IPS DF 19.7 (cell line): ENCODE measurements around the gene UNC79.

Source experiments
- DNase-seq: peaks from one replicate; pipeline ENCODE4 v3.0.0-alpha.2; 2013; ENCODE audit warnings: low read depth, low spot score

Gene UNC79

DNA sequence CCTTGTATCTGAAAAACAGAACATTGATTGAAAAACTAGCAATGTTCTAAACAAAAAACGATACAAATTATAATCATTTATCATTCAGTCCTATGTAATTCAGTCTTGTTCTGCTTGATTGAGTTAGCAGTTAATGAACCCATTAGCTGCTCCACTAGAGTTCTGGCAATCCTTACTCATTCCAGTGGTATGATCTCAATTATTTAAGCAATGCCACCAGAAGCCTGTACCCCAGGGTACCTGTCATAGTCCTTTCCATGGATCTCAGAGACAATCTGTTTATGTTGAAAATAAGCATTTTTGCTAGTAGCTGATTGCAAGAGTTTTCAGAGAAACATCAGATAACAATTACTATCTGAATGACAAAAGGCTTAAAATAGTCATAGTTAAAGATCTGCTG lies 115.9 kb downstream of the UNC79 start:
- no peak for DNase-seq

DNA sequence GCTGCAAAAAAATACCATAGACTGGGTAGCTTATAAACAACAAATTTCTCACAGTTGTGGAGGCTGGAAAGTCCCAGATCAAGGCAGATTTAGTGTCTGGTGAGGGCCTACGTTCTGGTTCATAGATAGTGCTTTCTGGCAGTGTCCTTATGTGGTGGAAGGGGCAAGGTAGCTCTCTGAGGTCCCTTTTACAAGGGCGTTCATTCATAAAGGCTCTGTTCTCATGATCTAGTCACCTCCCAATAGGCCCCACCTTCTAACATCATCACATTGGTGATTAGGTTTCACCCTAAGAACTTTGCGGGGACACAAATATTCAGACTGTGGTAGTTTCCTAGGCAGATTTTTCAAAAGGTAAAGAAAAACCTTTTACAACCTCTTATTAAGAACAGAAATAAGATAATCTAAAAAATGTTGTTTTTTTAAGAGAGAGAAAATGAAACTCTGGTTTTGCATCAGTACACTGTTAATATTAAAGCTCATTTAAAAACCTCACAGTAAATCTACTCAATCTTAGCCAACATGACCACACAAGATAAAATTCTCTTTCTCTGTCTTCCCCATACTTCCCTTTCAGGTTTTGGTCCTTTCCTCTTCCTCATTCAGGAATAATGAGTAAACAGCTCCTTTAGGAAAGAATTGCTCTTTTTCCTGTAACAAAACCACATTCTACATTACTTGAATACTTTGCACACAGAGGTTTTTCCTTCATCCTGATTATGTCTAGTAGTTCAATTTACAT lies 117.5 kb downstream of the UNC79 start:
- DNase-seq: no peak

DNA sequence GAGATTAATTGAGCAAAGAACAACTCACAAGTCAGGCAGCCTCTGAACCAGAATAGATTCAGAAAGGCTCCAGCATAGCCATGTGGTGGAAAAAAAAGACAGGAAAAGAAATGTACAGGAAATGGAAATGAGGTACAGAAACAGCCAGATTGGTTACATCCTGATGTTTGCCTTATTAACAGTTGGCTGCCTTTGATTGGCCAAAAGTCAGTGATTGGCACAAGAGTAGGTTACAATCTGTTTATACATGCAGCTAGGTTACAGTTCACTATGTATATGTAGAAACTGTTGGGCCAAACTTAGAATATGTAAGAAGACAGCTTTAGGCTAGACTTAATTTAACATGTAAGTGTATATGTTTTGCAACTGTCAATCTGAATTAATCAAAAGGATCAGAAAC lies 118.9 kb downstream of the UNC79 start:
- no peak for DNase-seq

DNA sequence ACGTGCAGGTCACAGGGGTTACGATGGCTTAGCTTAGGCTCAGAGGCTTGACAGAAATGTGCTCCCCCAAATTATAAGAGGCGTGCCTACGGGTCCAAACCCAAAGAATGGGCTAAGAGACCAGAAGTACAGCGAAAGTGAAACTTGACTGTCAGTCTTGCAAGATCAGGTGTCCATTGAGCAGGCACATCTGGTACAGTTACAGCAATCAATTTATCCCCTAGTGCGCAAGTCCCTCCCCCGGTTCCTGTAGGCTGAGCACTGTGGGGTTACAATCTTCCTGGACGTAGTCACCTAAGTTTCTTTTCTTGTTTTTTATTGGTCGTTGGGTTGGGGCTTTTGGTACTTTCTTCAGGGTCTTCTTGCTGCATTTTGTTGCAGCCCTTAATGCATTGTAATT lies 134.2 kb downstream of the UNC79 start:
- DNase-seq: no peak

DNA sequence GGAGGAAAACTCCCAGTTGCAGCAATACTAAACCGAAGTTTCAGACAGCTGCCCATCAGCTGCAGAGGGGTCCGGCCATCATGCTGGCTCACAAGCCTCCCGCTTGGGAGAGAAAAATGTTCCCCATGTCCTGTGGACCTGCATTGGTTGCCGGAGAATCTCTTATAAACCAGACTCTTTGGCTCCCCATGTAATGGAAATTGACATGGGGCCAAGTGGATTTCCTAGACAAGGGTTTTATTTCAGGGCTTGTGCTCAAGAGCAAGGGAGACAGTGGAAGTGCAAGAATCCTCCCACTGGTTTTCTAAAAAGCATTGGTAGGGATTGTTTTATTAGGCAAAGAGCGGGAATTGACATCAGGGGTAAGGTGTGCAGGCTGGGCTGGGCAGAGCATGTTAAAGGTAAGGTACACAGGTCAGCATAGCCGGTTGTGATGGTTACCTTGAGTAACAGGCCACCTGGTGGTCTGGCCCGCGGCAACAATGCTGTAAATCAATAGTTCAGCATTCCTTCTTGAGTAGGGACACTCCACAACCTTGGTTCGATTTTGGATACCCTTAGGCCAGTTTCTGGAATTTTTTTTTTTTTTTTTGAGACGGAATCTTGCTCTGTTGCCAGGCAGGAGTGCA lies 135.4 kb downstream of the UNC79 start:
- no peak for DNase-seq

DNA sequence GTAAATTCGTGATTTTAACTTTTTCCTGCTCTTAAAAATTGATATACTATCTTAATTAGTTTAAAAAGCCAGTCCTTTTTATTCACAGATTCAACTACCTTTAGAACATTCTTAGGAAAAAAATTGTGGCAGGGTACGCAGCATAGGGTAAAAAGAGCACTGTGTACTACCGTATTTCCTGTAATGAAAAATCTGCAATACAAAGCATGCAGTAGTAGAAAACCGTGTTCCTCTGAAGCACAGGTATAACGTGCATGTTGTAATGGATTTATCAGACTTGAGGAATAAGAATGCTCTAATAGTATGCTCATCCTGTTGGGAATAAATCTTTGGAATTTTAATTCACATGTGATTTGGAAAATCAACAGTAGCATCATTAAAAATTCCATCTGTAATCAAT lies 140.5 kb downstream of the UNC79 start:
- DNase-seq: no peak

DNA sequence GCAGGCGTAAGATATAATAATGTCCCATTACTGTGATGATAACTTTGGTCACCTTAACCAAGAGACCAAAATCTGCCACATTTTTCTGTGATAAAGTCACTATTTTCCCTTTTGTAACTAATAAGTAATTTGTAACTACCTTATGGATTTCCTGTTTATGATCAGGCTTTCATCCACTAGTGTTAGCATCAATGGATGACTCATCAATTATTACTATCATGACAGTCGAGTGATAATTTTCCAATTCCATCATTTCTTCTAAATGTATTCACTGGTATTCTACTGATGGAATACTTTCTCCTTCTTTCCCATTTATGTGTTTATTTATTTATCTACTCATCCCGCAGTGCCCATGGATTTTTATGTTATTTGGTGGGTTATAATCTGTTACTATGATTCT lies 148.4 kb downstream of the UNC79 start:
- no peak for DNase-seq

DNA sequence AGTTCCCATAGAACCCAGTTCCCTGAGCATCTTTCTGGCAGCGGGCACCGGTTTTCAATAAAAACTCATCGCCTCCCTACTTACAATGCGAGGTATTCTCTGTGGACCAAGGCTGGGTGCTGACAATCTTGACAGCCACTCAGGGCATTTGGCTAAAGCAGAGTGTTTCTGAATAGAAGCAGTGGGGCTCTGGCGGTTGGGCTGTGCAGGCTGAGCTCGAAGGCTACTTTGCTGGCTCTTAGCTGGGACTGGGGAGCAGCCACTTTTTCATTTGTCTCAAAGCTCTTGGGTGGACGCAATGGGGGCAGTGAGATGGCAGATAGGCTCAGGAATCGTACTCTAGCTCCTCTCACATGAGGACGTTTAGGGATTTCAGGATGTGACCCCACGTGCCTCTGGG lies 151.8 kb downstream of the UNC79 start:
- DNase-seq: no peak

DNA sequence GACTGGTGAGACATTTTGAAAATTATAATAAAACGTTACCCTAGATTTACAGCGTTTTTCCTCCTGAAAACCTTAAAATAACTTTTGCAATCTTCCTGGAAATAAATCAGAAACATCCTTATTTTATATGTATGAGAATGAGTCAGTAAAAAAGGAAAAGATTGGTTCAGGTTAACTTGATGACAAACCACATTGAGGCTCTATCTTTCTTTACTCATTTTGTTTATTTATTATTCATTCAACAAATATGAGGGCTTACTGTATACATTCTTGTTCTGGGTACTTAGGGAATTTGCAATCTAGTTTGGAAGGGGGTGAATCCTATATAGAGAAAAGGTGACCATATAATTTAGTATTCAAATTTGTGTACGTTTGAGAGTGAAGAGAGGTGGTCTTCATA lies 156.6 kb downstream of the UNC79 start:
- no peak for DNase-seq

DNA sequence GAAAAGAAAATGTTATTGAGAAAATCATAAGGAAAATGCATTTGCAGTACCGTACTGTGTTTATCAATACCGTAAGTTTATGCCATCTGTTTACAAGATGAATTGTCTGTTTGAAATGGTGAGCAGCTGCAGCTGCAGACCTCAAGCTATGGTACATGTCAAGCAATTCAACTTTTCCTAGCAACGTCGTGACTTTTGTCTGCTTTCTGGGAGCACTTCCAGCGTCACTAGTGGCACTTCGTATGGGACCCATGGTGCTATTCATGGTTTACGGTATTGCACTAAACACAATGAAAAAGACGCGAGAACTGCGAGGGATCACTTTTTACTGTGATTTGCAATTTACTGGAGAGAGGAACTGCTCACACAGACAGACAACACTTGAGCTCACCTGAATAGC lies 160.8 kb downstream of the UNC79 start:
- DNase-seq: no peak

DNA sequence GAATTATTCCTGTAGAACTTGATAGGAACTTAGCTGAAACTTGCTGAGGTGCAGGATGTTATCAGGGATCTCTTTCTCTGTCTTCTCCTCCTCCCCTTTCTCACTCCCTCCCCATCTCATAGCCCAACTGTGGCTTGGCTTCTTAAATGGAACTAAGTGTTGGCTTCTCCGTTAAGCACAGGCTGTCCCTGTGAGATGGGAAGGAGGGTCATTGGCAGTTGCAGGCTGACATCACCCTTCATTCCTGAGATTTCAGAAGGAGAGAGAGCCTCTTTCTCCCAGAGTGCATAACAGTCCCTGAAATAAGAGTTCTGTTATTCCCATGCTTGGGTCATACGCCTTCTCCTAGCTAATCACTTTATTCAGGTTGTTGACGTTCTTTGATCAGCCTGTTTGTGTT lies 162.0 kb downstream of the UNC79 start:
- DNase-seq: no peak

DNA sequence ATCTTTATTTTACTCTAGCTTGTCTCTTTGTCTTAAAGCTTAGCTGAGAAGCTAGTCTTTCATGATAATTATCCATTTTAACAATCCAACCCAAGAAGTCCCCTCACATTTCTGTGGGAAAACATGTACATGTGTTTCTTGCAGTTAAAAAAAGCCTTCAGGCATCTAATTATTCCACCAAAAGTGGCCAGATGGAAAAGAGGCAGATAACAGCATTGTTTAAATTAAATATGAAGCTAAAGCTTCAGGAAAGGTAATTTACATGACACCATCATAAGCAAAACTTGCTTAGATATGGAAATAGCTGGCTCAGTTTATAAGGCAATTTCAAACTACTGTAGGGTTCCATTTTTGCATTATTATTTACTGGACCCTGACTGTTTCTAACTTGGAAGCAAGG lies 175.4 kb downstream of the UNC79 start:
- DNase-seq: no peak

DNA sequence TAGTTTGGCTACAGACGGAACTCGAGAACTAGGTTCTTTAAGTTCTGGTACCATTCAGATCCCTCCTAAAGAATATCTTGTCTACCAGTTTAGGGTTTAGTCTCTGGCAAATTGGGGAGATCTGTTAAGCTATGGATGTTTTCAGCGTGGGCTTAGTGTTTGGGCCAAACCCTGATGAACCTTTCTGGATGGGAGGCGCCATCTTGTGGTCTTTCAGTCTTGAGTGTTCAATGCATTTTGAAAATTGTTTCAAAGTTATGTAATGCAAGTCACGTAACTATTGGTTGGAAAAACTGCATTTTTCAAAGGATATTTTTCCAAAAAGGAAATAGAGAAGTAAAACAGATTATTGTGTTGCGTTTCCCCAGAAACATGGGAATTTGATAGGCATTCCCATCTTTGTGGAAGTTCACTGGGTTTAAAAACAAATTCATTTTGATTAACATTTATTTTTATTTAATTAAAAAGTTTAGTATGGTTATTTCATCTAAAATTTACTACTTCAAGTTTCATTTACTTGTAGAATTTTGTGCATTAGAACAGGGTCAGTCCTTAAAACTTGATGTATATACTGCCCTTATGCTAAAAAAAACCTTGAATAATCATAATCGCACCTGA lies 188.5 kb downstream of the UNC79 start:
- DNase-seq: no peak

DNA sequence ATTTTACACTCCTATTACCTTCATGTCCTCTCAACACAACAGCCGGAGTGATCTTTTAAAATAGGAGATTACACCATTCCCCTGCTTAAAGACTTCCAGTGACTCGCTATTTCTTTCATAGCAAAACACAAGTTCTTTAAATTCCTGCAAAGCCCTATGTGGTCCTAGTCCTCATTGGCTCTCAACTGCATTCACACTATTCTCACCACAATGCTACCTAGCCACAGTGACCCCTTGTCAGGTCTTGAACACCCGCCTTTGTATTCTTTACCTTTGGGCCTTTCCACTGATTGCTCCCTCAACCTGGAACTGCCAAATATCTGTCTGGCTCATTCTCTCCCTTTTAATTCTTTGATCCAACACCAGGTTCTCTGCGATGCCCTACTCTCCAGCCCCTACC lies 197.3 kb downstream of the UNC79 start:
- no peak for DNase-seq

DNA sequence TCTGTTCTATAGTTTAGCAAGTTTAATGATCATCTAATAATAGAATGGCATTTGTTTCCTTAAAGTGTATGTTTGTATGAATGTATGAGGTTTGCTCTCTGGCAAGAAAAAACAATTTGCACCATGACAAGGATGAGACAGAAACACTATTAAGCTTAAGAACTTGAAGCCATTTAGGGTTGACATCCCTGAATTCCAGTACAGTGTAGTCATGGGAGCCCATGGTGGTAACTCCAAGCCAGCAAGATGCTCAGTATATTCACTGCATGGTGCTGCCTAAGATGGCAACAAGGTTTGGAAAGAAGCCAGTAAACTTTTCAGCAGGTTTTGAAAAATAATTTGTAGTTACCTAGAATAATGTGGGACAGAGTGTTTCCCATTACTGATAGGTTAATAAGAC lies 198.9 kb downstream of the UNC79 start:
- DNase-seq: no peak

DNA sequence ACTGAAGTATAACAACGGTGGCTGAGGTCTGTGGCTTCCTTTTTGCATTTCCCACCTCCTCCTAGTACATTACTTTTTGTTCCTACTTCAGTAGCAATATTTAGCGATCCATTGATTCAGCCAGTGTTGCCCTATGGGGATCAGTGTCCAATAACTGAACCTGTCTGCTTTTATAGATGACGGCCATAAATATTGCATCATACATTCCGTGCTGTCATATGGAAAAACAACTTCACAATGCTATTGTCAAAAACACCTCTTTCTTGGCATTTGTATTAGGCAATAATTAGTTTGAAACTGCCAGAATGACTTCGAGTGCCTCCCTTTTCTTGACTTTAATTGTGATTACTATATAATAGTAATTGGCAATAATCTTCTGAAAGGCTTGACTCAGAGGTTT lies 208.1 kb downstream of the UNC79 start:
- no peak for DNase-seq

DNA sequence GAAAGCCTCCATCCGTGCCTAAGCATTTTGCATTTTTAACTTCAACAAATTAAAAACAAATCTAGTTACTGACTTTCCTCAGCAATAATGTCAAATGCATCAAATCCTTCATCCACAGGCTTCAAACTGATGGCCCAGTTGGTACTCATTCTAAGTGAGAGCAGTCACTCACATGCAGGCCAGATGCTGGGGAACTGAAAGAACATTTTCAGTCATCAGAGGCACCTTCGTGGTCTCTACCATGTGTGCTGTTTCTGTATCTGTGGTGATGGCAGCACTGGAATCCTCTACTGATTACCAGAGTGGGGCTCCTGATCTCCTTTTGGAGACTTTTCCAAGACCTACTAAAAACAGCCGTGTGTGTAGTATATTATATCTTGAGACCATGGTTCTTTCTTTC lies 212.4 kb downstream of the UNC79 start:
- DNase-seq: no peak

DNA sequence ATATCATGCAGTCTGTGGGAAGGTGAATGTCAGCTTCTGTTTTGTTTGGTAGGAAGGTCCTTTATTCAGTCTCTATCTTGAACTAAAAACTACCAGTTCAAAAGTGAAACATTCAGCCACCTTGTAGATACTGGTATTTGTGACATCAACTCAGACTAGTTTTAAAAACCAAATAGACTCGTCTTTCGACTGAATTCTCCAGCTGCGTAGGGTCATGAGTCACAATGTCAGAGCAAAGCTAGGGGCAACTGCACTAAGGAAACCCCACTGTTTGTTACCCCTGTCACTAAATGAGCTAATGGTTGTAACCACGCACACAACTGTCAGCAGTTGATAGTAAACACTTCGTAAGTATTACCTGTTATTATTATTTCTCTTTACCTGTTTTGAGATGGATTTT lies 212.9 kb downstream of the UNC79 start:
- DNase-seq: no peak

DNA sequence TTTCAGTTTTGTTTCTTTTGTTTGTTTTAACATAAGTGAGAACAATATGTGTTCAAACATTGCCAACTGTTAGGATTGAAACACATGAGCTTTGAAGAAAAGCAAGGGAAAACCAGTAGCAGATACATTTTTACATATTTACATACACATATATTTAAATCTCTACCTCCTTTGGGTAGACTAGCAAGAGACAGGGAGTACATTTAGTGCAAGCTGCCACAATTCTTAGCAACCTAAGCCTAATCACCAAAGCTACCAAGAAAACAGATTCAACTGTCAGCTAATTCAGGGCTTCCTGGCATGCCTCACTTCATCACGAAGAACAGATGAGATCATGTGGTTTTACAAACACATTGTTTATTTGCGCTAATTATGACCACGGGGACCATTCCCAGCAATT lies 214.5 kb downstream of the UNC79 start:
- DNase-seq: no peak

DNA sequence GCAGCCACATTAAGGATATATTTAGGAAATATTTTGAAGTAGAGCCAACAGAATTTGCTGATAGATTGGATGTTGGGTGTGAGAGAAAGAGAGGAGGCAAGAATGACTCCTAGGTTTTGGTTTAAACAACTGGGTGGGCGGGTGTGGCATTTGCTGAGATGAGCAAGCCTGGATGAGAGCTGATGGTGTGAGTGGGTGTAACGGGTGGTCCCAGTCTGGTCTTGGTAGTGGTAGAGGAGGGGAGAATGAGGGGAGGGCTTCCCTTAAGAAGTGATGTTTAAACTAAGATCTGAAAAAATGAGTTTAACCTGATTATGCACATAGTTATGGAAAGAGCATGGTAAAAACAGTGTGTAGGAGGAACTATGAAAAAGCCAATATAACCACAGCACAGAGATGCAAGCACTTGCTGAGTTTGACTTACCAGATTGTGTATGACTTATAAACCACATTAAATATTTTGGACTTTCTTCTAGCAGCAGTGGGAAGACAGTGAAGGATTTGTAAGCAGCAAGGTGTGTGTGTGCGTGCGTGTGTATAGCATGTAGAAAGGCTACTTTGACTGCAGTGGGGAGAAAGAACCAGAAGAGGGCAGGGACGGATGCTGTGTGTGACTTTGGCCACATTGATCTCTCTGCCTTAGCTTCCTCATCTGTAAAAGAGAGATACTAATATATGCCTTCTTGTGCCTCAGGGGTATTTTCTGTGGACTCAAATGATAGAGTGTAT lies 217.9 kb downstream of the UNC79 start:
- DNase-seq: peak; percentile 45

DNA sequence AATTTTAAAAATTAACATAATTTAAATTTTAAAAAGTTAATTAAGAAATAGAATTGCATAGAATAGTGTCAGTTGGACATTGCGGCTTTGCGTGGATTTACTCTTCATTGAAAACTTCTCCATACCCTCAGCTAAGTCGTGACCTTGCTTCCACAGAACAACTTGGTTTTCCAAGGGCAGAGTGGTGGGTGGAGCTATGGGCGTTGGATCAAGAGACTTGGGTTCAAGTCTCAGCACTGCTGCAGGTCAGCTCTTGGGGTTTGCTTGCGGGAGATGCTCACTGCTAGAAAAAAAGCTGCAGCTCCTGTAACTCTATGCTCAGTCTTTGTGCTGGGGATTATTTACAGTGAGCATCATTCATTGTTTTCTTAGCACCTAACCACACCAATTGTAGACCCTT lies 223.9 kb downstream of the UNC79 start:
- no peak for DNase-seq

DNA sequence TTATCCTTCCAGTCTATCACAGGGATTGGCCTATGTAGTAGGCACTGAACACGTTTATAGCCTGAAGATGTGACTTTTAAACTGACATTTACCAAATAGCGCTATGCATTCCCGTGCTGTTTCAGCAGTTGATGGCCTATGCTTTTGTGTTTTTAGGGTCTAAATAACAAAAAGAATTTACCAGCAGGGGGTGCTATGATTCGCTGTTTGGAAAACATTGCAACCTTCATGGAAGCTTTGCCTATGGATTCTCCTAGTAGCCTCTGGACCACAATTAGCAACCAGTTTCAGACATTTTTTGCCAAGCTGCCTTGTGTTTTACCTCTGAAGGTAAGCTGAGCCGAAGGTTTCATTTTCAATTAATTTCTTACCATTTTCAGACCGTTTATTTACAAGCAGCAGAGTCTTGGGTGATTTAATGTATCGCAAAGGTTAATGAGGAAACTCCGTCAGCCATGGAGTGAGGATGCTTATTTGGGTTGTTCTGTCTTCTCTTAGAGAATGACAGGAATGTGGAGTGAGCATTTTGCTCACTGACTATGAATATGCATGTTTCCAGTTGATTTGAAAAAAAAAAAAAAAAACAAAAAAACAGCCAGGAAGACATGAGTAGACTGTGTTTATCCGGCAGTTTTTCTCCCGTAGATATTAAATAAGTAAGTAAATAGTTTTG lies 224.5 kb downstream of the UNC79 start:
- peak; percentile 45 for DNase-seq
